ENCODE measurements around the gene NDUFS1. TPM values are rescaled to one million over a fixed set of nuclear protein-coding genes. Genes with fewer than 3 reads are reported as not detected.
"Not testable (repeated sequence)": the region's sequence is repeated elsewhere in the genome, so short reads cannot be mapped to it uniquely, and the experiment has no call there.

NDUFS1 gene
- total RNA-seq, 2 experiments from 2014 or later = 58.2 to 82.1 TPM

DNA sequence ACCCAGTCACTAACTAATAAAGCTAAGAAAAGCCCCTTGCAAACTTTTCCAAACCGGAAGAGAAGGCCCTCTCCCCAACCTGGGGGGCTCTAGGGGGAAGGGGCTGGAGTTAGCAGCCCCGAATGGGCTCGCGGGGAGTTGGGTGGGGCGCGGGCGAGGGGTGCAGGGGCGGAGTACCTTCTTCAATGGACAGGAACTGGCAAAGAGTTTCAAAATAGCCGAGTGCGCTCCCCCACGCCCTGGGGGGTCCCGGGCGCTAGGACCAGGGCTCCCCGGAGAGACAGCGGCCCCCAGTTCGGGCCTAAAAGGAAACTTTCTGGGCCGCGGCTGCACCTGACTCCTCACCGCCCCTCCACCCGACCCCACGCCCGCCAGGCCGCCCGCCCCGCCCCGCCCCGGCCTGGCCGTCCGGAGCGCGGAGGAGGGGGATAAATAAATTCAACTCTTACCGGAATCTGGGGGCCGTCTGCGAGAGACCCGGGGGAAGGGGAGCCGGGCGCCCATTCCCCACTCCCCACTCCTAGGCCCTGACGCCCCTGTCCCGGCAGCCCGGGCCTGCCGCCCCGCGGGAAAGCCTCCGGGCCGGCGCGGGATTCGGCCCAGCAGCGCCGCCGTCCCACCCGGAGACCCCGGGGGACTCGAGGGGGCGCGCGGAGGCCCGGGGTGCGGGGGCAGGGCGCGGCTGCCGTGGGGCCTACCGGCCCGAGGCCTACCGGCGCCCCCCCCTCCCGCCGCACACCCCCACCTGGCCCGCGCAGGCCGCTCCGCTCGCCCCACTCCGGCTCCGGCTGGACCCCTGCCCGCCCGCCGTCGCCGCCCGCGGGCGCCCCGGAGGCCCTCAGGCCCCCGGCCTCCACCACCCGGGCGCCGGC is 74.1 kb downstream of the NDUFS1 start:
- H3K9me3 Mint-ChIP-seq (ENCODE audit: low read depth) = no peaks in the 10 kb centered on the region
- DNase-seq (peak; percentile 63), ATAC-seq (peak; percentile 43)
- peaks cover 2% of the 10 kb centered on the region for H3K36me3 Mint-ChIP-seq
- CTCF ChIA-PET = interaction anchor here (1.1 to 1.3 kb wide), 3 partner anchors 38 to 137 kb away, joined by 3 to 4 read pairs (median 4); partner anchors contain the start of genes EEF1B2 and NDUFS1
- peak overlapping the region; percentile 99 for H3K27ac Mint-ChIP-seq
- H3K27me3 Mint-ChIP-seq = no peaks in the 10 kb centered on the region
- H3K4me3 Mint-ChIP-seq = peak overlapping the region; percentile 96
- H3K4me1 Mint-ChIP-seq = peaks cover 23% of the 10 kb centered on the region

DNA sequence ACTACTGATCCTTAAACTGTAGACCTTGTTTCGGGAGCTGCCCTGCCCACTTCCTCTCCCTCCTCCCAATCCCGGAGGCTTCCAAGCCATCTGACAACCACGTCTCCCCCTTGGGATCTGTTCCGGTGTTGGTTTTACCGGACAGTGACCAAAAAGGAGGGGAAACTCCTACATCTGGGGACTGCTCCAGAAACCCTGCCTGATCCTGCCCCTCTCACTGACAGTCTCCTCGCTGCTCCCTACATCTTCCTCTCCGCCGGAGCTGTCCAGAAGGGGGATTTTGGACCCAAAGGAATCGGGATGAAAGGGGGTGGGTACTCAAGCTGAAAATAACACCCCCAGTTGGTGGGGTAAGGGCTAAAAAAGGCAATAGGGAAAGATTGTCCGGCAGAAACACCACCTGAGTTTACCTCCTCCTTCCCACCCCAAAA is 74.8 kb downstream of the NDUFS1 start:
- peaks cover 22% of the 10 kb centered on the region for H3K4me1 Mint-ChIP-seq
- no peaks in the 10 kb centered on the region for H3K9me3 Mint-ChIP-seq (ENCODE audit: low read depth)

DNA sequence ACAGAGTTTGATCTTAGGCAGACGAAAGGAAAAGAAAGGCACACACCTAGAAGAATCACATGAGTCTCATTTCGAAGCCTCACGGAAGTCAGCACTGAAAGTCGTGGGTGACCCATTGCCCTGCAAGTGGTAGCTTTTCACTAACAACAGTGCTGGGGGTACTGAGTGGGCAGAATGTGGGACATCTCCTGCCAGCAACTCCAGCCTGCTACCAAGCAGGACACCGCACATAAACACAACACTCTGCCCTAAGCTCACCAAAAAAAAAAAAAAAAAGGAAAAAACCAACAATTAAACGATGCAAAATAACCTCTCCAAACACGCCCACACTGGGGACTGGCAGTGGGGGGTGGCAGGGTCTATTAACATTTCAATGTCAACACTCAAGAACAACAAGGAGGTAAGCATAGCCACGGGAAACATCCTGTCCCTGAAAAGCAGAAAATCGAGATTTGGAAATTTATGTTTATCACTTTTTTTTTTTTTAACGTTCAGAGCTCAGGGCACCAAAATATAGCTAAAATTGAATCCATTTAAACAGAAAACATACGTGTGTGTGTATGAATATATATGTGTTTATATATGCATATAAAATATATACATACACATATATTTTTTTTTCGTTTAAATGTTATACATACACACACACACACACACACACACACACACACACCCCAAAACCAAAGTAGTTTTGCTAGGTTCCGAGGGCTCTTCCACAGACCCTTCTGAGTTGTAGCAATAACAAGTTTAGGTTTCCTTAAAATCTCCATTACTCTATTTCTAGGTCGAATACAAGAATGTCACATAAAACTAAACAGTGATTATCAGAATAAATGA is 75.4 kb downstream of the NDUFS1 start:
- DNase-seq (peak; percentile 62), ATAC-seq (no peak)
- H3K27ac Mint-ChIP-seq = peak overlapping the region; percentile 99
- CTCF ChIA-PET = interaction anchor here (0.6 to 1.3 kb wide), 5 partner anchors 10 to 99 kb away, joined by 3 to 4 read pairs (median 3); partner anchors contain the start of genes EEF1B2 and NDUFS1
- no peaks in the 10 kb centered on the region for H3K27me3 Mint-ChIP-seq
- no peaks in the 10 kb centered on the region for H3K9me3 Mint-ChIP-seq (ENCODE audit: low read depth)
- peaks cover 4% of the 10 kb centered on the region for H3K36me3 Mint-ChIP-seq
- peak overlapping the region; percentile 93 for H3K4me3 Mint-ChIP-seq
- peaks cover 21% of the 10 kb centered on the region for H3K4me1 Mint-ChIP-seq

More for the DNA sequence above, 74.8 kb downstream of the NDUFS1 start:
- Mint-ChIP-seq H3K27me3 (no peaks in the 10 kb centered on the region), H3K4me3 (peak overlapping the region; percentile 93), H3K27ac (peak overlapping the region; percentile 99), H3K36me3 (peaks cover 2% of the 10 kb centered on the region)
- CTCF ChIA-PET = interaction anchor here (0.6 to 1.3 kb wide), 3 partner anchors 10 to 75 kb away, joined by 3 to 4 read pairs (median 3); partner anchors contain the start of genes EEF1B2 and NDUFS1
- ATAC-seq (no peak), DNase-seq (peak; percentile 46)

DNA sequence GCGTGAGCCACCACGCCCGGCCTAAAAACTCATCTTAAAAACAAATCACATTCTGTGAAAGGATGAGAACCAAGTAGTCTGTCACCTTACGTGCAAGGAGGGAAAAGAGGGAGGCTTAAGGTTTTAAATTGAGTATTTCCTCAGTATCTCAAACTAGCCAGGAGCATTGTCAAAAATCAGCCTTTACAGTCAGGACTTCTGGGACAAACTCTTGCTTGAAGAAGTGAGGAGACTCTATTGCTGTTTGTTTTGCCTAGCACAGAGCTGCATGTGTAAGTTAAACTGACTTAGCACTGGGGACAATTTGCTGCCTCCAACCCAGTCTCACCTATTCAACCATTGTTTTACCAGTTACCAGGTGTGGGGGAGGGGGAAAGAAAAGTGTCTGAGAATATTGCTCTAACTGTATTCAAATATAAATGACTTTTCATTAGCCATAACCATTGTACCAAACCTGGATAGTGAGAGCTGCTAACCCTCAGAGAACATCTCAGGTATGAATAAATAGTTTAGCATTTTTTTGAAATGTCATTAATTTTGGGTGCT is 76.9 kb downstream of the NDUFS1 start:
- Mint-ChIP-seq H3K4me1 (peaks cover 17% of the 10 kb centered on the region), H3K27me3 (no peaks in the 10 kb centered on the region), H3K27ac (no peak overlapping the region), H3K4me3 (no peak overlapping the region), H3K36me3 (peaks cover 4% of the 10 kb centered on the region), H3K9me3 (ENCODE audit: low read depth) (no peaks in the 10 kb centered on the region)
- ATAC-seq = no peak
- CTCF ChIA-PET = interaction anchor here (1.0 kb wide), 1 partner anchor 77 kb away, joined by 3 read pairs; the partner anchor contains the start of genes EEF1B2 and NDUFS1
- no peak for DNase-seq

DNA sequence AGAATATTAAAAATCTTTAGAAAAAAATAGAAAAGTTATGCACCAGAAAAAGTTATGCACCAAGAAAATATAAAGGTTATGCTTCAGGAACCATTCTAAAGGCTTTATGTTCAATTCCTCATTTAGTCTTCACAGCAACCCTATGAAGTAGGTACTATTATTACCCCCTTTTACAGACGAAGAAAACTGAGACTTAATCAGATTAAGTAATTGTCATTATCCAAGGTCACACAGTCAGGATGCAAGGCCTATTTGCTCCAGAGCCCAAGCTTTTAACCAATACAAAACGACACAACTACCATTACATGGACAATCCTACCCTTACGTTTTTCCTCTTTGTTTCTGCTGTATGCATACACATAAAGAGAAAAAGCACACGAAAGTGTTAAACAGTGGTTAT is 78.3 kb downstream of the NDUFS1 start:
- DNase-seq = no peak
- Mint-ChIP-seq H3K27ac (no peak overlapping the region), H3K4me3 (no peak overlapping the region), H3K4me1 (peaks cover 11% of the 10 kb centered on the region), H3K9me3 (ENCODE audit: low read depth) (no peaks in the 10 kb centered on the region), H3K27me3 (no peaks in the 10 kb centered on the region), H3K36me3 (peaks cover 4% of the 10 kb centered on the region)
- no peak for ATAC-seq
- CTCF ChIA-PET = no interaction called here

DNA sequence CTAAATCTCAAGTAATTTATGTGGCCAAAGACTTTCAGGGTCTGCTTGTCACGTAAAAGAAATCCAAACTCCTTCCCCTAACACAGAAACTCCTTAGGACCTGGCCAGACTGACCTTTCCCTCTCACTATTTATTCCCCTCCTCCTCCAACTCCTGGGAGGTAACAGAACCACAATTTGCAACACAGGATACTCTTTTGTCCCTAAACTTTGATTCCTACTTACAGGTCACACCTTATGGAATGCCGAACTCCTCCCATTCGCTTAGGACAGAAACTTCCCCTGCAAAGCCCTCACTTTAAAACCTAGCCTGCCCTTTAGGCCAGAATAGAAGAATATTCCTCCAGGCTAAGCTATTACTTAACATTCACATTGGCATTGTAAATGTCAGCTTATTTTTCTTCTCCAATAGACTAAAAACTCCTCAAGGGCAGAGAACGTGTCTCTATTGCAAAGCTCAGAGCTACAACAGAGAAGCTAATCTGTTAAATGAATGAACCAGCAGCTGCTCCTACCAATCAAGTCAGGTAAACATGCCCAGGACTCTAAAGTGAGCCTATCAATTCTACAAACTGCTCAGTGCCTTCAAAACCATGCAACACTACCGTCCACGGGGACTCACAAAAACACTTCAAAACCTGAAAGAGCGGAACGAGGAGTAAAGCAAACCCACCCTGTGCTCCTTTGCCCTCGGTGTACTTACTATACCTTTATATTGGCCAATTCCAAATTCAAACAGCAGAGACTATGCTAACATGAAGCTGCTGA is 79.4 kb downstream of the NDUFS1 start:
- ATAC-seq (no peak), DNase-seq (no peak)
- Mint-ChIP-seq H3K4me1 (peaks cover 11% of the 10 kb centered on the region), H3K27me3 (no peaks in the 10 kb centered on the region), H3K9me3 (ENCODE audit: low read depth) (no peaks in the 10 kb centered on the region), H3K36me3 (peaks cover 6% of the 10 kb centered on the region), H3K27ac (no peak overlapping the region), H3K4me3 (no peak overlapping the region)
- CTCF ChIA-PET = no interaction called here

DNA sequence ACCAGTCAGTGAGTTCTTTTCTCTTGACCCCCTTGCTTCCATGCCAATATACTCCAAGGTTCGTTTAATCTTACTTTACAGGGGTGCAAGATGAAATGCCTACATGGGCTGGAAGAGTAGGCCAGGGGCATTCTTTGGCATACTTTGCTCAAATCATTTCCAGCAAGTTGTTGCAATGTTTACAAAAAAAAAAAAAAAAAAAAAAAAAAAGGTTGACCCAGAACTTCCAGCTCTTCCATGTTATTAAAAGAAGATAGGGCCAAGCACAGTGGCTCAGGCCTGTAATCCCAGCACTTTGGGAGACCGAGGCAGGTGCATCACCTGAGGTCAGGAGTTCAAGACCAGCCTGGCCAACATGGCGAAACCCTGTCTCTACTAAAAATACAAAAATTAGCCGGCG is 81.4 kb downstream of the NDUFS1 start:
- H3K4me1 Mint-ChIP-seq; H3K36me3 Mint-ChIP-seq; DNase-seq; H3K9me3 Mint-ChIP-seq (ENCODE audit: low read depth); H3K27me3 Mint-ChIP-seq; H3K27ac Mint-ChIP-seq; ATAC-seq; CTCF ChIA-PET; H3K4me3 Mint-ChIP-seq: not testable (repeated sequence)

DNA sequence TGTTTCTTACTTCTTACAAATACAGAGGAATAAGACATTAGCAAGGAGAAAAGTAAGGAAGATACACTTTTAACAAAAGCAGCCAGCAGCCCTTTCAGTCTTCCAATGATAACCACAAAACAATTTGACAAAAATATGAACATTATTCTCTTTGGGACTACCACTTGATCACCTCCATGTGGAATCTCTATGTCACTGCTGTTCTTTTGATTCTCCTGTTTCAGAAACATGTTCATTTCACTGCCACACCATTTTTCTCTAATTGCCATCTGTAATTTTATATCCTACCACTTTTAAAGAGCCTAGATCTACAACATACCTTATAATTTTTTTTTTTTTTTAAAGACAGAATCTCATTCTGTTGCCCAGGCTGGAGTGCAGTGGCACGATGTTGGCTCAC is 84.1 kb downstream of the NDUFS1 start:
- Mint-ChIP-seq H3K27ac (no peak overlapping the region), H3K9me3 (ENCODE audit: low read depth) (no peaks in the 10 kb centered on the region), H3K4me1 (peaks cover 6% of the 10 kb centered on the region), H3K27me3 (no peaks in the 10 kb centered on the region), H3K4me3 (no peak overlapping the region), H3K36me3 (peaks cover 15% of the 10 kb centered on the region)
- ATAC-seq (no peak), DNase-seq (no peak)
- CTCF ChIA-PET = no interaction called here

DNA sequence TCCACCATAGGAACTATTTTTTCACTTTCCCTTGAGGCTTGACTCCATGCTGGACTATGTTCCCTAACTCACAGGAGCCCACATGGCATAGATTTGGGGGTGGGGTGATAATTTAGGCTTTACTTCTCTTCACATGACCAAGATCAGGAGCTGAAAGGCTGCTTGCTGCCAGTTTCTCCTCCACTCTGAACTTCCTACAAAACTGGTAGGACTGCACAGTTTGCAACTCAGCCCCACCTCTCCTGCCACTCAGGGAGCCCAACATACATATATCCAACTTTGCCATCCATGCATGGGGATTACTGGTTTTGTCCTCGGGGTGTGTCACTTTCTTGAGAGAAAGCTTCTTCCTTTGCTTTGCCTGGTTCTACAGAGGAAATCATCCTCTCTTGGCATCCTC is 87.4 kb downstream of the NDUFS1 start:
- Mint-ChIP-seq H3K27ac (no peak overlapping the region), H3K4me1 (peaks cover 4% of the 10 kb centered on the region), H3K36me3 (peaks cover 21% of the 10 kb centered on the region), H3K9me3 (ENCODE audit: low read depth) (no peaks in the 10 kb centered on the region), H3K27me3 (no peaks in the 10 kb centered on the region), H3K4me3 (no peak overlapping the region)
- ATAC-seq (no peak), DNase-seq (no peak)
- CTCF ChIA-PET = interaction anchor here (0.7 kb wide), 1 partner anchor 311 kb away, joined by 3 read pairs; no protein-coding TSS in a partner anchor

DNA sequence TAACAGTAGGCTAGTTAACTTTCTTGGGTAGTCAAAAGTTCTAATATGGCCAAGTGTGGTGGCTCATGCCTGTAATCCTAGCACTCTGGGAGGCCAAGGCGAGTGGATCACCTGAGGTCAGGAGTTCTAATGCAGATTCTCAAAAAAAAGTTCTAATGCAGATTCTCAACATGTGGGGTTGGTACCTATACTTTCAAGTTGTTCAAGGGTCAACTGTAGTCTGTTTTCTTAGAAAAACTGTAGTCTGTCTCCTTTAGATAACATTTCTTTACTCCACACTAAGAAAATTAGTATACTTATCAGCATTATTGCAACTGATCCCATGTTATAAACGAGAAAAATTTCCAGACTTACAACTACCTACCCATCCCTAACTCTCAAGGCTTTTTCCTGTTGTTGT is 89.8 kb downstream of the NDUFS1 start:
- Mint-ChIP-seq H3K4me1 (peaks cover 4% of the 10 kb centered on the region), H3K36me3 (peaks cover 26% of the 10 kb centered on the region), H3K27ac (no peak overlapping the region), H3K9me3 (ENCODE audit: low read depth) (no peaks in the 10 kb centered on the region), H3K27me3 (no peaks in the 10 kb centered on the region), H3K4me3 (no peak overlapping the region)
- CTCF ChIA-PET = interaction anchor here (1.5 kb wide), 1 partner anchor 18 kb away, joined by 3 read pairs; no protein-coding TSS in a partner anchor
- no peak for DNase-seq
- no peak for ATAC-seq

DNA sequence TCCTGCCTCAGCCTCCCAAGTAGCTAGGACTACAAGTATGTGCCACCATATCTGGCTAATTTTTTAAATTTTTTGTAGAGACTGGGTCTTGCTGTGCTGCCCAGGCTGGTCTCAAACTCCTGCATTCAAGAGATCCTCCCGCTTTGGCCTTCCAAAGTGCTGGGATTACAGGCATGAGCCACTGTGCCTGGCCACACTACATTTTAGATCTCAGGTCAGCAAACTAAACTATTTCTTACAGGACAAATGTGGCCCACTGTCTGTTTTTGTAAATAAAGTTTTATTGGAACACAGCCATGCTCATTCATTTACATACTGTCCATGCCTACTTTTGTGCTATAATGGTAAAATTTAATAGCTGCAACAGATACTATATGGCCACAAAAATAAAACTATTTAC is 91.0 kb downstream of the NDUFS1 start:
- Mint-ChIP-seq H3K27me3 (no peaks in the 10 kb centered on the region), H3K27ac (no peak overlapping the region), H3K36me3 (peaks cover 29% of the 10 kb centered on the region), H3K4me3 (no peak overlapping the region), H3K9me3 (ENCODE audit: low read depth) (no peaks in the 10 kb centered on the region), H3K4me1 (peaks cover 9% of the 10 kb centered on the region)
- CTCF ChIA-PET = no interaction called here
- no peak for DNase-seq
- ATAC-seq = no peak

Measured in activated CD8-positive, alpha-beta memory T cell treated with anti-CD3 and anti-CD28 coated beads, Interleukin-2, amount 10 ng/mL, durations not matched to agents 7 days and 5 days (primary cell).